Measurements from ENCODE around the gene TIMM10B. TPM values are rescaled to one million over a fixed set of nuclear protein-coding genes. Genes with fewer than 3 reads are reported as not detected.

The TIMM10B gene
- total RNA-seq, 1 donor from 2014 or later: 14.1 TPM

Other genes with a start within 250 kb of the TIMM10B start
- gene FHIP1B, start 246.9 kb upstream of the TIMM10B start, total RNA-seq: 13.3 TPM
- gene CNGA4, start 242.4 kb upstream of the TIMM10B start, total RNA-seq: not detected
- not detected for gene CCKBR, start 221.7 kb upstream of the TIMM10B start, total RNA-seq
- gene CAVIN3, start 161.0 kb upstream of the TIMM10B start, total RNA-seq: 42.5 TPM
- 60.6 TPM for gene SMPD1, start 91.0 kb upstream of the TIMM10B start, total RNA-seq
- 85.5 TPM for gene APBB1, start 62.4 kb upstream of the TIMM10B start, total RNA-seq
- not detected for gene HPX, start 40.5 kb upstream of the TIMM10B start, total RNA-seq
- 12.5 TPM for gene TRIM3, start 7.6 kb upstream of the TIMM10B start, total RNA-seq
- gene ARFIP2, start 170 bp upstream of the TIMM10B start, total RNA-seq: 15.1 TPM
- gene DNHD1, start 15.8 kb downstream of the TIMM10B start, total RNA-seq: 3.9 TPM
- 22.9 TPM for gene RRP8, start 122.1 kb downstream of the TIMM10B start, total RNA-seq
- 233 TPM for gene ILK, start 122.3 kb downstream of the TIMM10B start, total RNA-seq
- gene TAF10, start 130.7 kb downstream of the TIMM10B start, total RNA-seq: 90.9 TPM
- gene TPP1, start 137.9 kb downstream of the TIMM10B start, total RNA-seq: 81.5 TPM
- gene DCHS1, start 174.3 kb downstream of the TIMM10B start, total RNA-seq: 10.7 TPM
- gene MRPL17, start 201.8 kb downstream of the TIMM10B start, total RNA-seq: 44.8 TPM

All from Right ventricle myocardium inferior (tissue), 1 donor.